H1 (cell line): ENCODE data around the gene FOXC1. TPM values are rescaled to one million over a fixed set of nuclear protein-coding genes. Genes with fewer than 3 reads are reported as not detected.
A peak's percentile ranks its signal among the peaks of the same experiment; 100 is the strongest.

Experiments used
- CTCF ChIA-PET: fragments of 300-600 bp; sonication (Branson Sonifier 250); formaldehyde crosslinking; loops from one replicate; lab custom pipeline; 2021; ENCODE audit not compliant: partially characterized antibody; lab: Charles Lee
- POLR2A ChIA-PET: fragments of 300-600 bp; sonication (Branson Sonifier 250); formaldehyde crosslinking; loops from one replicate; lab custom pipeline; 2021; ENCODE audit warnings: inconsistent platforms; ENCODE audit not compliant: partially characterized antibody; lab: Charles Lee
- DNase-seq, 2 experiments: peaks; one replicate each; pipeline versions ENCODE4 v3.0.0 to v3.0.0-alpha.2; 2010 to 2022; ENCODE audit warnings: low spot score in 2 of 2, low read depth in 1 of 2, mixed read lengths in 1 of 2
- FAIRE-seq: peaks from 2 replicates; lab custom pipeline; 2011; peaks lifted over from hg19 to GRCh38; lab: Jason Lieb, UNC
- H2AFZ ChIP-seq: 2 replicates; pipeline ENCODE4 v1.8.1; 2012; ENCODE audit warnings: low read length, inconsistent platforms
- H2AK5ac ChIP-seq: 2 replicates; pipeline ENCODE4 v1.6.1; 2013; ENCODE audit warnings: low read depth, low read length
- H2BK120ac ChIP-seq: replicated peaks from 2 replicates; pipeline ENCODE3; 2013; ENCODE audit warnings: low read depth, low read length, inconsistent platforms
- H2BK12ac ChIP-seq: 2 replicates; pipeline ENCODE4 v1.6.1; 2013; ENCODE audit warnings: low read depth, low read length
- H2BK15ac ChIP-seq: 2 replicates; pipeline ENCODE4 v1.6.1; 2013; ENCODE audit warnings: low read length
- H2BK20ac ChIP-seq: 2 replicates; pipeline ENCODE4 v1.6.1; 2013; ENCODE audit warnings: low read length
- H2BK5ac ChIP-seq: 2 replicates; pipeline ENCODE4 v1.6.1; 2013; ENCODE audit warnings: low read depth, low read length
- H3K14ac ChIP-seq: 2 replicates; pipeline ENCODE4 v1.6.1; 2013; ENCODE audit warnings: inconsistent platforms; ENCODE audit not compliant: insufficient read length
- H3K18ac ChIP-seq: 2 replicates; pipeline ENCODE4 v1.6.1; 2013; ENCODE audit warnings: low read length; ENCODE audit errors: extremely low read depth
- H3K23ac ChIP-seq: 2 replicates; pipeline ENCODE4 v1.6.1; 2013; ENCODE audit warnings: inconsistent platforms; ENCODE audit not compliant: insufficient read length
- H3K23me2 ChIP-seq: 2 replicates; pipeline ENCODE4 v1.6.1; 2013; ENCODE audit warnings: low read depth, low read length
- H3K27ac ChIP-seq: 2 replicates; pipeline ENCODE4 v1.6.1; 2011; ENCODE audit warnings: low read depth, low read length, inconsistent platforms
- H3K27me3 ChIP-seq, 4 experiments: replicated peaks in 1 of 4; 1 replicate in 1 of 4; 2 replicates in 3 of 4; pipeline versions ENCODE4 v1.6.1 to v1.8.1; 2011 to 2013; ENCODE audit warnings: low read length in 3 of 4, mild to moderate bottlenecking in 3 of 4, inconsistent platforms in 2 of 4, mixed read lengths in 2 of 4, moderate library complexity in 1 of 4; ENCODE audit not compliant: control insufficient read depth in 3 of 4, insufficient read depth in 3 of 4; ENCODE audit errors: extremely low read depth in 1 of 4
- H3K36me3 ChIP-seq, 4 experiments: 2 replicates each; pipeline versions ENCODE4 v1.6.1 to v1.8.1; 2011 to 2013; ENCODE audit warnings: mild to moderate bottlenecking in 4 of 4, low read length in 3 of 4, moderate library complexity in 2 of 4, control low read depth in 1 of 4, inconsistent platforms in 1 of 4; ENCODE audit not compliant: insufficient read depth in 4 of 4, control insufficient read depth in 2 of 4
- H3K4ac ChIP-seq: replicated peaks from 2 replicates; pipeline ENCODE3; 2013; ENCODE audit warnings: low read length, low read depth, mixed read lengths, inconsistent platforms; ENCODE audit not compliant: insufficient read length
- H3K4me1 ChIP-seq, 4 experiments: replicated peaks in 1 of 4; 1 replicate in 1 of 4; 2 replicates in 3 of 4; pipeline versions ENCODE4 v1.6.1 to v1.8.1; 2011 to 2013; ENCODE audit warnings: low read length in 3 of 4, inconsistent platforms in 2 of 4, mixed read lengths in 1 of 4; ENCODE audit not compliant: insufficient read depth in 4 of 4, control insufficient read depth in 3 of 4
- H3K4me2 ChIP-seq, 2 experiments: 2 replicates each; pipeline versions ENCODE4 v1.6.1 to v1.8.1; 2011 to 2013; ENCODE audit warnings: low read depth in 2 of 2, low read length in 2 of 2, control low read depth in 1 of 2, inconsistent platforms in 1 of 2, mild to moderate bottlenecking in 1 of 2; ENCODE audit not compliant: insufficient read depth in 1 of 2
- H3K4me3 ChIP-seq, 4 experiments: fragments of 200-600, 300-600 bp in 1 of 4; sonication (generic), shearing (Covaris generic), sonication (Bioruptor Twin) in 1 of 4; 2 replicates each; pipeline versions ENCODE4 v1.5.1 to v1.8.1; 2011 to 2016; ENCODE audit warnings: low read length in 4 of 4, low read depth in 3 of 4, control low read depth in 2 of 4, inconsistent platforms in 2 of 4, mild to moderate bottlenecking in 2 of 4, mixed read lengths in 1 of 4, moderate library complexity in 1 of 4; ENCODE audit not compliant: insufficient read depth in 2 of 4; ENCODE audit errors: extremely low read depth in 1 of 4
- H3K56ac ChIP-seq: replicated peaks from 2 replicates; pipeline ENCODE3; 2013; ENCODE audit warnings: low read depth, mild to moderate bottlenecking, mixed read lengths, low read length, inconsistent platforms; ENCODE audit not compliant: insufficient read length
- H3K79me1 ChIP-seq: 2 replicates; pipeline ENCODE4 v1.6.1; 2013; ENCODE audit warnings: low read depth, low read length, control low read depth
- H3K79me2 ChIP-seq, 2 experiments: 2 replicates each; pipeline versions ENCODE4 v1.6.1 to v1.8.1; 2012 to 2013; ENCODE audit warnings: low read length in 2 of 2, mild to moderate bottlenecking in 2 of 2, inconsistent platforms in 1 of 2; ENCODE audit not compliant: insufficient read depth in 2 of 2, control insufficient read depth in 1 of 2
- H3K9ac ChIP-seq, 4 experiments: replicated peaks in 1 of 4; 1 replicate in 1 of 4; 2 replicates in 3 of 4; pipeline versions ENCODE4 v1.6.1 to v1.8.1; 2011 to 2013; ENCODE audit warnings: low read depth in 3 of 4, low read length in 3 of 4, control low read depth in 2 of 4, mild to moderate bottlenecking in 2 of 4, moderate library complexity in 2 of 4, inconsistent platforms in 1 of 4; ENCODE audit errors: extremely low read depth in 1 of 4
- H3K9me3 ChIP-seq, 2 experiments: 2 replicates each; pipeline versions ENCODE4 v1.6.1 to v1.8.1; 2012 to 2013; ENCODE audit warnings: mild to moderate bottlenecking in 2 of 2, moderate library complexity in 2 of 2, control low read depth in 1 of 2, inconsistent platforms in 1 of 2, low read depth in 1 of 2, low read length in 1 of 2, mixed read lengths in 1 of 2; ENCODE audit not compliant: insufficient read depth in 2 of 2
- H4K20me1 ChIP-seq, 2 experiments: replicated peaks in 1 of 2; 2 replicates each; pipeline versions ENCODE3 to v1.8.1; 2011 to 2013; ENCODE audit warnings: inconsistent platforms in 2 of 2, low read length in 2 of 2, mild to moderate bottlenecking in 1 of 2; ENCODE audit not compliant: insufficient read depth in 2 of 2, control insufficient read depth in 1 of 2
- H4K5ac ChIP-seq: 2 replicates; pipeline ENCODE4 v1.6.1; 2013; ENCODE audit warnings: low read length, low read depth, mixed read lengths, inconsistent platforms; ENCODE audit not compliant: insufficient read length
- H4K8ac ChIP-seq: 2 replicates; pipeline ENCODE4 v1.8.0; 2013; ENCODE audit warnings: mild to moderate bottlenecking, moderate library complexity, low read length, inconsistent platforms; ENCODE audit not compliant: insufficient read depth; ENCODE audit errors: extremely low read depth
- H4K91ac ChIP-seq: replicated peaks from 2 replicates; pipeline ENCODE3; 2013; ENCODE audit warnings: low read length, mixed read lengths, inconsistent platforms; ENCODE audit not compliant: insufficient read length
- BCL11A ChIP-seq, 2 experiments: IDR thresholded peaks; one replicate each; pipeline ENCODE4 v1.6.1; 2011; ENCODE audit warnings: low read depth in 2 of 2, low read length in 2 of 2, mild to moderate bottlenecking in 2 of 2
- KDM4A ChIP-seq: IDR thresholded peaks from one replicate; pipeline ENCODE4 v1.7.1; 2012; ENCODE audit warnings: low read depth, mild to moderate bottlenecking, moderate library complexity, low read length, inconsistent platforms; ENCODE audit not compliant: severe bottlenecking
- ZNF274 ChIP-seq: IDR thresholded peaks from 2 replicates; pipeline ENCODE4 v1.7.0; 2012; ENCODE audit warnings: low read length, borderline replicate concordance; ENCODE audit errors: extremely low read depth
- WGBS, 2 experiments: shearing (Covaris generic) in 1 of 2; methylation state at CpG; one replicate each; pipeline versions ENCODE4 v1.1.6 to v1.1.7; 2013 to 2015; ENCODE audit warnings: low lambda C conversion rate in 2 of 2, mixed read lengths in 2 of 2, inconsistent platforms in 1 of 2, low coverage in 1 of 2, missing lambda C conversion rate in 1 of 2; ENCODE audit not compliant: insufficient replicate concordance in 2 of 2, insufficient coverage in 1 of 2, insufficient read length in 1 of 2; ENCODE audit errors: extremely low coverage in 1 of 2, missing lambda C conversion rate in 1 of 2; 5-methylcytosine and 5-hydroxymethylcytosine counted together
- polyA plus RNA-seq, 7 experiments: library from polyadenylated mRNA; depleted of rRNA in 3 of 7; stranded (reverse) in 5 of 7; unstranded in 2 of 7; fragments of >200 nt in 5 of 7; fragments of 200-250 nt in 2 of 7; gene quantifications; 1 replicate in 5 of 7; 2 replicates in 1 of 7; 4 replicates in 1 of 7; pipeline versions ENCODE4 v1.2.1 to v1.2.3, GENCODE V29; 2011 to 2013; ENCODE audit warnings: missing spikeins in 2 of 7, mixed read lengths in 2 of 7
- total RNA-seq: library from RNA; stranded (reverse); fragmentation: NEBNext Ultra II Directional; extraction: Animal tissue kit (Norgen Biotek cat#: 25700); gene quantifications from 2 replicates; pipeline ENCODE4 v1.2.1, GENCODE V29; 2021
- TF ChIP-seq, protein P1 (sequence below): IDR thresholded peaks from 2 replicates; pipeline ENCODE4 v1.6.1; 2012; ENCODE audit warnings: inconsistent platforms

Gene FOXC1
- total and polyA plus RNA-seq, 2 of the 8 experiments (the other 6 are each of a cell fraction or from before 2014, with no cell fraction given) = 0.22 TPM; not detected in 1

DNA sequence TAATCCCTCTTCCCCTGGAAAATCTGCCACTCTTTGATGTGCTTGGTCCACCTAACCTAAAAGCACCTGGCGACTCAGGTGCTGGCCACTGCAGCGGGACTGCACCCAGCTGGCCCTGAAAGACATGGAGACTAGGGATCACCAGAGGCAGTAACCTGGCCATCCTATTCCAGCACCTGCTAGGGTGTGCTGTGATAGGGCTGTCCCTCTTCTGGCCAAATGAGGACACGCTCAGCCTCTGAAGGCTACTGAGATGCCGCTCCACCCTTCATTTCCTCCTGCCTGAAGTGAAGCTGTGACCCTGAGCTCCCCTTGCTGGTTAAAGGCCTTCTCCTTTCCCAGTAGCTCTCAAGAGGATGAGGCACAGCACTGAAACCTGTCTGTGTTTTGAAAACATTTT is 24.4 kb downstream of the FOXC1 start:
- Histone ChIP-seq H3K27me3 (peaks cover 0 to 8% (median 5%) of the 10 kb centered on the region in 4 experiments; a peak in 4 of 7 replicates), H3K36me3 (no peaks in the 10 kb centered on the region), H4K8ac (peak overlapping the region; percentile 9; the same call in 1 of the 2 replicates), H2AK5ac (no peak overlapping the region), H3K4ac (no peak overlapping the region), H3K23ac (no peak overlapping the region), H3K27ac (no peak overlapping the region), H2AFZ (no peak overlapping the region), H3K4me1 (no peaks in the 10 kb centered on the region), H3K14ac (no peak overlapping the region), H3K4me2 (no peak overlapping the region), H3K9me3 (no peaks in the 10 kb centered on the region), H3K4me3 (no peak overlapping the region), H3K18ac (no peak overlapping the region), H2BK12ac (no peak overlapping the region), H2BK120ac (no peak overlapping the region), H3K23me2 (no peaks in the 10 kb centered on the region; the same call in 1 of the 2 replicates), H4K20me1 (no peaks in the 10 kb centered on the region), H4K5ac (no peak overlapping the region), H3K9ac (no peak overlapping the region)
- WGBS, 2 experiments = 86% methylated on average over 4 of the region's 4 CpGs; no CpG with 5 or more reads in 1 of the 2 experiments
- no peak for FAIRE-seq
- CTCF ChIA-PET = interaction anchor here (0.8 kb wide), 1 partner anchor 39 kb away, joined by 4 read pairs; no protein-coding TSS in a partner anchor
- TF ChIP-seq, protein P1, sequence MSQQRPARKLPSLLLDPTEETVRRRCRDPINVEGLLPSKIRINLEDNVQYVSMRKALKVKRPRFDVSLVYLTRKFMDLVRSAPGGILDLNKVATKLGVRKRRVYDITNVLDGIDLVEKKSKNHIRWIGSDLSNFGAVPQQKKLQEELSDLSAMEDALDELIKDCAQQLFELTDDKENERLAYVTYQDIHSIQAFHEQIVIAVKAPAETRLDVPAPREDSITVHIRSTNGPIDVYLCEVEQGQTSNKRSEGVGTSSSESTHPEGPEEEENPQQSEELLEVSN = no peak
- no peak for TF ChIP-seq KDM4A
- no peak for TF ChIP-seq BCL11A (IDR thresholded peaks at IDR 0.05; ENCODE audit: low read depth in 2 of 2, low read length in 2 of 2)
- TF ChIP-seq ZNF274 = no peak
- TF ChIP-seq, all 59 proteins: peak for 0
- H4K91ac ChIP-seq = no peak overlapping the region
- no peak overlapping the region for H2BK20ac ChIP-seq
- no peaks in the 10 kb centered on the region for H3K79me2 ChIP-seq
- no peak overlapping the region for H2BK5ac ChIP-seq
- H2BK15ac ChIP-seq = no peak overlapping the region
- no peak overlapping the region for H3K56ac ChIP-seq
- POLR2A ChIA-PET = no interaction called here
- H3K79me1 ChIP-seq = no peaks in the 10 kb centered on the region; the same call in 1 of the 2 replicates
- DNase-seq = no peak
